ENCODE results near the gene SLC47A1.
"Not testable (repeated sequence)": the region's sequence is repeated elsewhere in the genome, so short reads cannot be mapped to it uniquely, and the experiment has no call there.

SLC47A1 gene

DNA sequence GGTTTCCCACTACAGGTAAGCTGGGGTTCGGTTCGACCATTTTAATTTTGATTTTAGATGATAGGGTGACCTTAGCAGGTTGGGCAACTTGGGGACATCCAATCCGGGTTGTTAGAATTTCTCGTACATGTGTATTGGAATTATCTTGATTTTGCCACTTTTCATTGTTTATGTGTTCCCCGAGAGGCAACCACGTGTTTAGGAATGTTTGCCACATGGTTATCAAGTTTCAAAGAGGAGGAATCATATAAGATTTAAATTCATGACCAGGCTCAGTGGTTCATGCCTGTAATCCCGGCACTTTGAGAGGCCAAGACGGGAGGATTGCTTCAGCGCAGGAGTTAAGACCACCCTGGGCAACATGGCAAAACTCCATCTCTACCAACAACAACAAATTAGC is 10.0 kb upstream of the SLC47A1 start:
- DNase-seq: no peak

DNA sequence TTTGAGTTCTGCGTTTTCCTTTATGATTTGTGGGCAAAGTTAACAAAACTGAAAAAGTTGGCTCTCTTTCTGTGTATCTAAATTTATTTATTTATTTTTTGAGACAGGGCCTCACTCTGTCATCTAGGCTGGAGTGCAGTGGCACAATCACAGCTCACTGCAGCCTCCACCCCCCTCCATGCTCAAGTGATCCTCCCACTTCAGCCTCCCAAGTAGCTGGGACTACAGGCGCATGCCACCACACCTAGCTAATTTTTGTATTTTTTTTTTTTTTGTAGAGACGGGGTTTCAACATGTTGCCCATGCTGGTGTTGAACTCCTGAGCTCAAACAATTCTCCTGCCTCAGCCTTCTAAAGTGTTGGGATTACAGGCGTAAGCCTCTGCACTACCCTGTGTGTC is 6.7 kb upstream of the SLC47A1 start:
- DNase-seq: not testable (repeated sequence)

DNA sequence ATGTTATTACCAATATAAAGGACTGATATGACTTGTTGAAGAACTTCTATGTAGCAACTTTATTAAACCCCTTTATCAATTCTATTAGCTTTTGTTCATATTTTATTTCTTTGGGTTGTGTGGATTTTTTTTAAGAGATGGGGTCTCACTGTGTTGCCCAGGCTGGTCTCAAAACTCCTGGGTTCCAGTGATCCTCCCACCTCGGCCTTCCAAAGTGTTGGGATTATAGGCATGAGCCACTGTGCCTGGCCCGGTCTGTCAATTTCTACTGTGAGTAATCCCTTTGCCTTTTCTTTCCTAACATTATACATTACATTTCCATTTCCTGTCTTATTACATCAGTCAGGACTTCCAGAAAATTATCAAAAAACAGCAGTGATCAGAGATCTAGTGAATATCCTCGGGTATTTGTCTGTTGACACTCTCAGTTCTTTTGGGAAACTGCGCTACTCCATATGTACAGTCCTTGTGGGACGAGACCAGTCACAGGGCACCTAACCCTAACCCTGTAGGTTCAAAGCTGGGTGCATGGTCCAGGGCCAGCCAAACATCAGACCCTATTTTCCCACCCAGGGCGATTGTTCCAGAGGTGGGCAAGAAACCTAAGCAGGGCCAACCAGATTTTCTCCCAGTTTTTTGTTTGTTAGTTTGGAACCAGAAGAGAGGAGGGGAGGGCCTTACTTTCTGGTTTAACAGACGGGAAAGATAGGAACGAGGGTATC is 1.7 kb upstream of the SLC47A1 start:
- DNase-seq: no peak

DNA sequence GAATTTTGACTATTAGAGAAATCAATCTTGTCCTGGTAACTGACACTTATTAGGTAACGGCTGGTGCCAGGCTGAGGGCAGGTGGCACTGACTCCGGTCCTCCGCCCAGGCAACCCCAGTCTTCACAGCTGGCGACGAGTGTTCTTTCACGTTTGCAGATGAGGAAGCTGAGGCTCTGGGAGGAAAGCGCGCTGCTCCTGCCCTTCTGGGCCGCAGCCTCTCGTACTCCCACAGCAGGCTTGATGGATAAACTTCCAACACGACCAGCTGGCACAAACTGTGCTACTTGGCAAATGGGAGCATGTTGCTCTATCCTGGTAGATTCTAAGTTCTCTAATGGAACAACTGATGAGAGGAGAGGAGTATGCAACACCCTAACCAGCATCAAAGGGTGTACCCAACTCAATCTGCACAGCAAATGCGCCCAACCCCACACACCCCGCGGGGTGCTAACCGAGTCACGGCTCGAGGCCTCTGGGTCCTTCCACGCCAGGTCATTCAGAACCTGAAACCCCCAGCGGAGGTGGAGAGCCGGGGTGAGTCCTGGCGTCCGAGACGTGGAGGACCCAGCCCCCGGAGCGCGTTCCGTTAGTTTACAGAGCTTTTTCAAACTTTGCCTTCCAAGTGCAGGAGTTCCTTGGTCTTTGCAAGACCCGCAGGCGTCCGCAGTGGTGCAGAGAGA is 477 bp upstream of the SLC47A1 start:
- no peak for DNase-seq

DNA sequence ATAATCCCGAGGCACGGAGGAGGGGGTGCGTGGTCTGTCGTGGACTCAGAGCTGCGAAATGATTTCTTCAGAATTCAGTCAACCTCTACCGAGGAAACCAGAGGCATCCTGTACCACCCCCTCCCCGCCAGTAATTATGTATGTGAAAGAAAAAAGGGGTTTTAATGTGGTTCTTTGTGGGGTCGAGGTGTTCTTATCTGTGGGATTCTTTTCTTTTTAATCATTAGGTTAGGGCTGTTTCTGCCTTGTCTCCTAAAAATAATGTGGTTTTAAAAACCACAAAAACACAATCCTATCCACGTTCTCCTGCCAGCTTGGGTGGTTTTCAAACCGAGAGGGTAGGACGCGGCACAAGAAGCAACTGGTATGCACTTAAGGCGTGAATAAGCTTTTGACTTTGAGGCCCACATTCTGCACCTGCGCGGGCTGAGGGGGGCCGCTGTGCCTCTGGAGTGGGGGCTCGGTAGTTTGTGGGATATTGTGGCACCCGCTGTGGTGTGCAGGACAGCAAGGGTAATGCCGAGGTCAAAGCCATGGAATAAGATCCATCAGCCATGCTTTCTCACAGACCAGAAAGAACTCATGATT is 1.0 kb downstream of the SLC47A1 start:
- no peak for DNase-seq

DNA sequence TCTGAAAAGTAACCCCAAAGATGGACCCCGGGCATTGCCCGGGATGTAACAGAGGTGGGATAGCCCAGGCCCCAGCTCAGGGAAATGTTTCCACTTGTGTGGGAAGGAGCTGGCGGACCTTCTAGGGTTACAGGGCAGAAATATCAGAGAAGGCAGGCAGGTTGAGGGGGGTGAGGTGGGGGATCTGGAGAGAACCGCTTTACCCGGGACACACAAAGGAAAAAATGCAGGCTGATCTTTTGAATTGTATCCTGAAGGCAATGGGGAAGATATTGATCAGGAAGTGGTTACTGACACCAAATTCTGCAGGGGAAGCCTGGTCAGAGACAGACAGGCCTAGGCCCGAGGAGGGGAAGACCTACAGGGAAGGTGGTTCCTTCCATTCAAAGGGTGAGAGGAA is 3.5 kb downstream of the SLC47A1 start:
- no peak for DNase-seq

DNA sequence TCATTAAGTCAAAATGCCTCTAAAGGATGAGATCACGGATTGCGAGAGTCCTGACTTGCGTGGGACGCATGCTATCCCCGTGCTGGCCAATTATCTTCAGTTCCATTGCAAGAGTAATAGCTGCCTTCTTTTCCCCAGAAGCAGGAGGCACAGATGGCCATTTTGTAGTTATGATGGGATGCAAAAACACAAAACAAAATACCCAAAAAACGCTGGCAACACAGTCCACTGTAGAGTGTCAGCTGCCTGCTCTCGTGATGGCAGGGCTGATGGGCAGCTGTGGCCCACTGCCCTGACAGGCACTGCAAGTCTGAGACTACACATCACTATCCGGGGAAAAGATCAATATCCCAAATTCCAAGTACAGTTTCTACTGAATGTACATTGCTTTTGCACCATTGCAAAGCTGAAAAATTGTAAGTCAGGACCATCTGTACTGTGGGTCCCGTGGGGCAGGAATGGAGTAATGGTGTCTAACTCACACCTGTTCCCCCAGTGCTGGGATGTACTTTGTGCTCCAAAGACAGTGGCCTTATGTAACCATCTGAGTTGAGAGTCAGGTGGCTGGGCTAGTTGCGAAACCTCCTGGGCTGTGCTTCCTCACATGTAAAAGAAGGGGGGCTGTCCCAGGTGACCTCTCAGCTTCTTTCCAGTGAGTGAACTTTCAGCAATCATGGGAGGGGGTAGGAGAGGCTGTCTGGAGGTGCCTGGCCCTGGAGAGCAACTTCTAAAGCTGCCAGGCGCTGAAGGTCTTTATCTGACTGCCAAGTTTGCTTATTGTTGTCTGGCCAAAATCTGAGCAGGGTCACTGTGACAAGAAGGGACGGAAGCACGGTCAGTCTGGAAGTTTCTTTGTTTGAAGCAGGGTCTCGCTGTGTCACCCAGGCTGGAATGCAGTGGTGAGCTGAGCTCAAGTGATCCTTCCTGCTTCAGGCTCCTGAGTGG is 4.7 kb downstream of the SLC47A1 start:
- DNase-seq: no peak

DNA sequence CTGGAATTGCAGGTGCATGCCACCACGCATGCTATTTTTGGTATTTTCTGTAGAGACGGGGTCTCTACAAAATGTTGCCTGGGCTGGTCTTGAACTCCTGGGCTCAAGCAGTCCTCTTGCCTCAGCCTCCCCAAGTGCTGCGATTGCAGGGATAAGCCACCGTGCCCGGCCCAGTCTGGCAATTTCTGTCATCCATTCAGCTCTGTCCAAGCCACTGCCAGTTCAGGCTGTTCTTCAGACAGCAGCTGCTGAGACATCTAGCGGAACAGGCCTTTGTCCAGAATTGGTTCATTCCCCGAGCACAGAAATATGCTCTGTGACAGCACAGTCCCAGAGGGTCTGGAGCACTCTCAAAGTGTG is 5.4 kb downstream of the SLC47A1 start:
- no peak for DNase-seq

DNA sequence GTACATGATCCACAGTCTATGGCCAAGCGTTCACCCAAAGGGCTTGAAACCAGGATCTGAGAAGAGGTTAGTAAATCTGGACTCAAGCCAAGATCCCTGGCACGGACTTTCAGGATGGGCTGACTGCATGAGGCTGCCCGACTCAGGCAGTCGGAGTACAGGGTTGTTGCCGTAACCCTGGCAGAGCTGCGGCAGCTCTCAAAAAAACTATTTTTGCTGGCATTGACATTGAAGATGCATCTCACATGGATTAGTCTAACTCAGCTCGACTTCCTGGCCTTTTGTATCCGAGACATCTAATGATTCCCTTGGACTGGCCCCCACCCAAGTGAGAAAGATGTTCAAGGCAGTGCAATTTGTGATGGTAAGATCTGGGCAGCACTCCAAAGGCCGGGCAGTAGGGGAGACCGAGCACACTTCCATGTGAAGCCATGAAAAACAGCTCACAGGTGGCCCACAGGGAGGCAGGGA is 6.2 kb downstream of the SLC47A1 start:
- no peak for DNase-seq

DNA sequence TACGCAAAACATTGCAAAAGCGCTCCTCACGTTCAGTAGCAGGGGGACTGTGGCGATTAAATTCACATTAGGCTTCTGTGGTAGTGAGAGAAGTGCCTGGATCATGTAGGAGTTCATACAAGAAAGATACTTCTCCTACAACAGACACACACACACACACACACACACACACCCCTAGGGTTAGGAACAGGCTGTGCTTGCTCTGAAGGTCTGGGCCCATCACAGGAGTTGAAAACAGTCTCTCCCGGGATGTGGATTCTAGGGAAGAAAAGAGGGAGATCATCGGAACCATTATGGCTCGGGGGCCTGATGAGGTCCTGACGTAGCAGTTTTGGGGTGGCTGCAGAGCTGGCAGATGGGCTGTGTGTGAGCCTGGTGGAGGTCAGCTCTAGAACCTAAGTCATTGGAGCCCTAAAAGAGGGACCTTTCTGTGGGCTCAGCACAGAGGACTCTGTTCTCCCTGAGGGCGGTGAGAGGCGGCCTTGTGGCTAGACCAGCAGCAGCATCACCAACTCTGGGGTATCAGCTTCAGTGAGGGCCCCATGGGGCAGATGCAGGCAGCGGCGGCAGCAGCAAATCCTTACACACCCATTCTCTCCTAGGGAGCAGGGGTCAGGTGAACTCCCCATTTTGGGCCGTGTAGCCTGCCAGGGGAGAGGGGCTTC is 7.2 kb downstream of the SLC47A1 start:
- DNase-seq: no peak

DNA sequence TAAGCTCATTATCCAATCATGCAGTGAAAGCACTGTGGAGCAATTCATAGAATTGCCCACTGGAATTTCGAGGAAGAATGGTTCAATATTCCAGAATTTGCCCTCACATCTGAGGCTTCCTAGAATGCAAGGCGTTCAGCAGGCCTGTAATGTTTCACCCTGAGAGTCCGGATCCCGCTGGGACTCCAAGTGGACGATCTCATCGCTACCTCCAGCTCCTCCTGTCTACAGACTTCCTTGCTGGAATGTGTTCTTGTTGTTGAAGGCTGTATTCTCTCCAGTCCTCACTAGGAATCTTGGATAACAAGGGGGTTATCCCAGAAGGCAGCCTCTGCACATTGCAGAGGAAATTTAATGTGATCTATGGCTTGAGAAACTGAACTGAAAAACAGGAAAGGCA is 7.8 kb downstream of the SLC47A1 start:
- no peak for DNase-seq

DNA sequence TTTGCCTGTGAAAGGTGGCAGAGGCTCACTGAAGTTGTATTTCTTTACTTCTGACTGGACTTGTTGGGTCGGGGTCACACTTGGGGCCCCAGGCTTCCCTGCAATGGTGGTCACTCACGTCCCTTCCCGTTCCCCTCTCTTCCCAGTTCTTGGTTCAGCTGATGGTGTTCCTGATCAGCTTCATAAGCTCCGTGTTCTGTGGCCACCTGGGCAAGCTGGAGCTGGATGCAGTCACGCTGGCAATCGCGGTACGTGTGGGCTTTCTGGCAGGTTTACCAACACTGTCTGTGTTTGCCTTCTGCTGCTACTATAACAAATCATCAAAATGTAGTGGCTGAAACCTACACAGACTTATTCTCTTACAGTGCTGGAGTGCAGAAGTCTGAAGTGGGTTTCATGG is 8.6 kb downstream of the SLC47A1 start:
- DNase-seq: no peak

DNA sequence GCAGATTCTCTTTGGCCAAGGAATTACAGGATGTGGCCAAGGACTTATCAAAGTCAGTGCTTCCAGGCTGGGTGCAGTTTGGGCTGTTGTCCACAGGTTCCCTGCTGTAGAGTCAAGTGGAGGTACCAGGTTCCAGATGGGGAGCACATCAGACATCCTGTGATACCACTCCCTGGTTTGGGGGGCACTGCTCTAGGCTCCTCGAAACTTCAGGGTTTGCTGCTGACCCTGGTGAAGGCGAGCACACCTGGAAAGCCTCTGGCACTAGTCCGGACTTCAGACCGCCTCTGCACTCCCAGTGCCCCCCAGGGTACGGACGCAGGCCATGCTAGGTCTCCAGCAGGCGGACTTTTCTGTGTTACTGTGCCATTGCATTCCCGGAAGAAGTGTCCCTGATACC is 10.7 kb downstream of the SLC47A1 start:
- no peak for DNase-seq

DNA sequence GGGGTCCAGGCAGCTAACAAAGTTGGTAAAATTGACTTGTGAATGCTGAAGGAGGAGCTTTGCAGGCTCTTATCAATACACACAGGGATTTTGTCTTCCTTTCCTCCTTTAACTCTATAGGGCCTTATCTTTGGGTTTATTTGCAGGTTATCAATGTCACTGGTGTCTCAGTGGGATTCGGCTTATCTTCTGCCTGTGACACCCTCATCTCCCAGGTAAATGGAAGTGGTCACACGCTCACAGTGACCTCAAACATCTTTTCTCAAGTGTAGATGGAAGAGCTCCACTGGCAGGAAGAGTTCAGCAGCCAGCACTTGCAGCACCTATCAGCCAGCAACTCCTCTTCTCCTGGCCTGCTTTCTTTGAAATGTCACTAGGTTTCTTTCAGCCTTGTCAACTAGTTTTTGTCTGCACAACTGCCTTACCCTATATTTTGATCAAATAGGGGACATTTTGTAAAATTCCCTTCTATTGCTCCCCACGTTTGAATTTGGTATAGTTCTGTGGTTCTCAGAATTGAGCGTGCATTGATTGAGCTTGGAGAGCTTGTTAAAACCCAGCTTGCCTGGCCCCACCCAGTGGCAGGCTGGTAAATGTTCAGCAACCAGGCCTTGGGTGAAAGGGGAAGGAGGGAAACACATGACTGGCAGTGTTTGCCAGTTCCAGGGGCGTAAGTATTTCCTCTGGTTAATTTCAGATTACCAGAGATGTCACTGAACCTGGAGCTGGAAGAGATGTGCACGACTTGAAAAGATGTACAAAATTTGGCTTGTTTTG is 12.8 kb downstream of the SLC47A1 start:
- no peak for DNase-seq

DNA sequence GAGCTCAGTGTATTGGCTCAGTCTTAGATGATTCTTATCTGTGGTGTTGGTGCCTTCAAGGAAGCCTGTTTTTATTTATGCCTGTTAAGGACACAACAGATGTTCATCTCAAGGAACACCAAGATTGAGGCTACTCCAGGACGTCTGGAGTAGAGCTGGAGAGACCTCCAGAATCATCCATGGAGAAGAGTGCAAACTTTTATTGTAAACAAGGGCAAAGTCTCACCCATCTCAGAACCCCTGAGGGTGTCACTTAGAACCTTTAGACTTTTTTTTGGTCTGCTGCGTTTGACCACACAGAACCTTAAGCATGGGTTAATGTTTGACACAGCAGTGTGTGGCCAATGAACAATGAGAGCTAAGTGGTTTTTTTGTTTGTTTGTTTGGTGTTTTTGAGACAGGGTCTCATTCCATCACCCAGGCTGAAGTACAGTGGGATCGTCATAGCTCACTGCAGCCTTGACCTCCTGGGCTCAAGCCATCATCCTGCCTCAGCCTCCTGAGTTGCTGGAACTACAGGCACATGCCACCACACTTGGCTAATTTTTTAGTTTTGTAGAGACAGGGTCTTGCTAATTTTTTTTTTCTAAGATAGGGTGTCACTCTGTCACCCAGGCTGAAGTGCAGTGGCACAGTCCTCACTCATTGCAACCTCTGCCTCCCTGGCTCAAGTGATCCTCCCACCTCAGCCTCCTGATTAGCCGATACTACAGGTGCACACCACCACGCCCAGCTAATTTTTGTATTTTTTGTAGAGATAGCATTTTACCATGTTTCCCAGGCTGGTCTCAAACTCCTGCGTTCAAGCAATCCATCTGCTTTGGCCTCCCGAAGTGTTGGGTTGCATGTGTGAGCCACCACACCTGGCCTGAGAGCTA is 16.3 kb downstream of the SLC47A1 start:
- no peak for DNase-seq

DNA sequence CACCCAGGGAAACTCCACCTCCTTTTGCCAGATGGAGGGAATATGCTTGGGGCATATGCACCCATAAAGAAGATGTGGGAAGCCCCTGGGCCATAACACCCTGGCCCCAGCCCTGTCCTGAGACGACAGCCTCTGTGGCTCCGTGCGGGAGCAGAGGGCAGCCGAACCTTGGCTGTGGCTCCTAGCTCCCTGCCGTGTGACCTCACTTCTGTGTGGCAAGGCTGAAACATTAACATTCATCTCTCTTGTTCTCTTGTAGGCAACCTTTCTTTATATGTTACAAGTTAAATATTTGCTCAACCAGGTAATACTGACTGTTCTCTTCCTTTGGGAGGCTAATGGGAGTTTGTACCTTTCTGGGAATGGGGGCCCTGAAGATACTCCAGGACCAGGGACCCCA is 17.5 kb downstream of the SLC47A1 start:
- DNase-seq: no peak

DNA sequence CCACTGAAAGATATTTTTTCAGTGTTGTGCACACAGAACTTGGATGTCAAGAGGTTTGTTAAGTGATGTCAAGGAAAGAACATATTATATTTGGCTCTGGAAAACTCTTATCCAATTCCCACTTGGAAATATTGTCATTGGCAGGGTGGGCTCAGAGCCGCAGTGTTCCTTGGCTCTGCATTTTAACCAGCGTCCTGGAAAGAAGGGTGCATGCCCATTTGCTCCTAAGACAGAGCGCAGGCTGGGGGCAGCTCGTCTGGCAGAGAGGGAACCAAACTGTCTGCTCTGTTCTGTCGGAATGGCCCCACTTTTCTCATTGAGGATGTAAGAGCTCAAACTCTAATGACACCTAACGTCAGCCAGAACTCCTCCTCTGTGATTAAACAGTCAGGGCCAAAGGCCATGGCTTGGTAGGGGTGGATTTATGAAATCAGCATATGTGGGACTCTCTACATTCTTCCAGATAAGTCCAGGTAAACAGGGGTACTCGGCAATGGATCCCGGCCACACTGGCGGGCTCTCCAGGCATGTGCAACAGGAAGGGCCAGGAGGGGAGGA is 18.0 kb downstream of the SLC47A1 start:
- DNase-seq: no peak

DNA sequence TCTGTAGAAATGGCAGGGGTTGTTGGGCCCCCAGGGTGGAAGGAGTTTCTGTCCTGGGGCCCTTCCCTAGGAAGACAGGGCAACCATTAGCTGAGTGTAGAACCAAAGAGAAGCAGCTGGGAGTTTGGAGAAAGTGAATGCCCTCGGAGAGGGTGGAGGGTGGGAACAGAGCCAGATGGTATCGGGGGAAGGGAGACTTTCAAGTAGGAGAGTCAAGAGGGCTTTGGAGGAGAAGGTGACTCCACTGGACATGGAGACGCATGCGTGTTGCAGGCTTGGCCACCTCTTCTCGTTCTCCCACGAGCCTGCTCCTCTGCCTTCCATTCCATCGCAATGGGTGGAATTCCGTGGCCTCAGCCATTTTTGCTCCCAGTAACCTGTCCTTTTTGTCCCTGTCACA is 19.4 kb downstream of the SLC47A1 start:
- no peak for DNase-seq

DNA sequence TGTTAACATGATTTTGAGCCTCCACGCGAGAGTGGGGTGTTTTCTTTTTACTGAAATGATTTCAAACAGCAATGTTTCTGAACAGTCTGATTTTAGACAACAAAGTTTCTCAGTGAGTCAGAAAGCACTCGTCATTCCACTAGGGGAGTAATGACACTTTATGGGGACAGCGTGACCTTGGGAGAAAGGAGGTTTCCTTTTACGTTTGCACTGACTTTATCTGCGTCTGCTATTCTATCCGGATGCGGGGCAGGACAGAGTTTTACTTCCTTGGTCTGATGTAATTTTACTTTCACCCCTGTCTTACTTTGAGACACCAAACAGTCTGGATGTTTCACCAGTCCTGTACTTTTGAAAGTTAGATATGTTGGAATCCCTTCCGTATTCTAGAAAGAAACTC is 20.7 kb downstream of the SLC47A1 start:
- DNase-seq: no peak

DNA sequence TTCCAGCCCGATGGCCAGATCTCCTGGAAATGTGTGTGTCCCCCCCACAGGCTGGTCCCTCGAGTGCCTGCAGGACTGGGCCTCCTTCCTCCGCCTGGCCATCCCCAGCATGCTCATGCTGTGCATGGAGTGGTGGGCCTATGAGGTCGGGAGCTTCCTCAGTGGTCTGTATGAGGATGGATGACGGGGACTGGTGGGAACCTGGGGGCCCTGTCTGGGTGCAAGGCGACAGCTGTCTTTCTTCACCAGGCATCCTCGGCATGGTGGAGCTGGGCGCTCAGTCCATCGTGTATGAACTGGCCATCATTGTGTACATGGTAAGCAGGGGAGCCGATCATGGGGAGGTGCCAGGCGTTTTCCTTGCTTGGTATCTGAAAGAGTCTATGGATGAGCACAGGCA is 22.1 kb downstream of the SLC47A1 start:
- no peak for DNase-seq

DNA sequence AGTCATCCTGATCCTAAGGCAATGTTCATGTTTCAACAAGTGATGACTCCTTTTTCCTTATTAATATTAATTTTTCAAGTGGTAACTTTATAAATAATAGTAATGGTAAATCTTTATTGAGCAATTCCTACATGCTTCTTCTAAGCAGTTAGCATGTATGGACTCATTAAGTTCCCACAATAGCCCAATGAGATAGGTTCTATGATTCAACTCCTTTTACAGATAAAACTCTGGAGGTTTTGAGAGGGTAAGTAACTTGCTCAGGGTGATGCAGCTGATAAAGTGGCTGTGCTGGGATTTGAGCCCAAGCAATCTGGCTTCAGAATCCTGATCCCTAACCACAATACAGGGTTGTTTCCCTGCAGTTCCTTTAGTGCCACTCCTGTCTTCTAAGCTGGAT is 25.3 kb downstream of the SLC47A1 start:
- no peak for DNase-seq
